ENCODE measurements around the gene TANGO6.
"Not testable (repeated sequence)": the region's sequence is repeated elsewhere in the genome, so short reads cannot be mapped to it uniquely, and the experiment has no call there.

The TANGO6 gene

GRCh38 chr16:68834550-68834949, 8.8 kb upstream of the TANGO6 start:
- Histone ChIP-seq H3K27ac (no peak overlapping the region), H3K36me3 (no peaks in the 10 kb centered on the region), H3K27me3 (ENCODE audit: insufficient read depth, low read depth, severe bottlenecking) (no peaks in the 10 kb centered on the region), H3K9me3 (ENCODE audit: severe bottlenecking) (peaks cover 2% of the 10 kb centered on the region), H3K4me3 (ENCODE audit: low read depth, low read length) (no peak overlapping the region)
- TF ChIP-seq CTCF (IDR thresholded peaks at IDR 0.05; ENCODE audit: low read depth, low read length): no peak
- DNase-seq: no peak

GRCh38 chr16:68835970-68836369, 7.4 kb upstream of the TANGO6 start:
- TF ChIP-seq CTCF (IDR thresholded peaks at IDR 0.05; ENCODE audit: low read depth, low read length): no peak
- DNase-seq: no peak
- Histone ChIP-seq H3K9me3 (ENCODE audit: severe bottlenecking) (peaks cover 2% of the 10 kb centered on the region), H3K4me3 (ENCODE audit: low read depth, low read length) (no peak overlapping the region), H3K27ac (no peak overlapping the region), H3K36me3 (no peaks in the 10 kb centered on the region), H3K27me3 (ENCODE audit: insufficient read depth, low read depth, severe bottlenecking) (no peaks in the 10 kb centered on the region)

- Histone ChIP-seq H3K27me3 (ENCODE audit: insufficient read depth, low read depth, severe bottlenecking) (no peaks in the 10 kb centered on the region), H3K9me3 (ENCODE audit: severe bottlenecking) (no peaks in the 10 kb centered on the region)
- TF ChIP-seq CTCF (IDR thresholded peaks at IDR 0.05; ENCODE audit: low read depth, low read length): no peak
These were observed 3.5 kb upstream of the TANGO6 start for GRCh38 chr16:68839831-68840230.

GRCh38 chr16:68842964-68843481, 308 bp upstream of the TANGO6 start:
- not testable (repeated sequence) for H3K27ac ChIP-seq, DNase-seq

More at GRCh38 chr16:68839831-68840230, 3.5 kb upstream of the TANGO6 start:
- DNase-seq: no peak
- Histone ChIP-seq H3K4me3 (ENCODE audit: low read depth, low read length) (no peak overlapping the region), H3K36me3 (no peaks in the 10 kb centered on the region), H3K27ac (no peak overlapping the region)

GRCh38 chr16:68844211-68844564, 857 bp downstream of the TANGO6 start:
- H3K4me3 ChIP-seq (ENCODE audit: low read depth, low read length): peak overlapping the region; percentile 85
- H3K9me3 ChIP-seq (ENCODE audit: severe bottlenecking): no peaks in the 10 kb centered on the region
- peak overlapping the region; percentile 86; the same call in 1 of the 2 replicates for H3K27ac ChIP-seq
- H3K27me3 ChIP-seq (ENCODE audit: insufficient read depth, low read depth, severe bottlenecking): no peaks in the 10 kb centered on the region
- H3K36me3 ChIP-seq: no peaks in the 10 kb centered on the region
- no peak for TF ChIP-seq CTCF (IDR thresholded peaks at IDR 0.05; ENCODE audit: low read depth, low read length)
- no peak for DNase-seq

More at GRCh38 chr16:68842964-68843481, 308 bp upstream of the TANGO6 start:
- not testable (repeated sequence) for H3K36me3 ChIP-seq; H3K9me3 ChIP-seq (ENCODE audit: severe bottlenecking); H3K27me3 ChIP-seq (ENCODE audit: insufficient read depth, low read depth, severe bottlenecking)
- H3K4me3 ChIP-seq (ENCODE audit: low read depth, low read length): peak overlapping the region; percentile 85

- H3K9me3 ChIP-seq (ENCODE audit: severe bottlenecking): no peaks in the 10 kb centered on the region
- no peak overlapping the region for H3K4me3 ChIP-seq (ENCODE audit: low read depth, low read length)
- DNase-seq: no peak
- no peaks in the 10 kb centered on the region for H3K36me3 ChIP-seq
- H3K27me3 ChIP-seq (ENCODE audit: insufficient read depth, low read depth, severe bottlenecking): no peaks in the 10 kb centered on the region
- no peak overlapping the region for H3K27ac ChIP-seq
- TF ChIP-seq CTCF (IDR thresholded peaks at IDR 0.05; ENCODE audit: low read depth, low read length): no peak
These were observed 5.5 kb downstream of the TANGO6 start for GRCh38 chr16:68848786-68849185.

Data from WERI-Rb-1 (cell line).